ENCODE data around the gene FOXB2.

Gene FOXB2

DNA sequence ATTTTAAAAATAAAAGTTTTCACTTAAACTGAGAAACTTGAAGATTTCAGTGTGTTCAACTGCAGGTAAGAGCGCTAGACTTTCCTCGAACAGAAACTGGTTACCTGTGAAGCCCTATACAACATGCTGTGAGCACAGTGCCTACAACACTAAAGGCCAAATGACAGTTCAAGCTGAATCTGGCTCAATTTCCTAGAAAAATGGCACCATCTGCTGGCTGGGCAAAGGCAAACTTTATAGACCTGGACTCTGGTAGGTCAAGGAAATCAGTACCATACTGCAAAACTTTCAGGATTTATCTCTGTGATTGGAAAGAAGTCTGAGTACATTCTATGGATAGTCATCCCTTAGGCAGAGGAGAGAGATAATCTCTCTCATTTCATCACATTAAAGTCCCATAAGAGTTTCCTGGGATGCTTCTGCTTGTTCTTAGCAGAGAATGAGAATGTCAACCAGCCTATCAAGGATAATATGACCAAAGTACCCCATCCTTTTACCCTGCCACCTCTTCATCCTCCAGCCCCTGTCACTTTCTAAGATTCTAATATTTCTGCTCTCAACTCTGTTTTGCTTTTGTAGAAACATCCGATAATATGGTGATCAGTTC, 31.8 kb upstream of the FOXB2 start:
- Histone ChIP-seq H3K4me3 (ENCODE audit: low read depth in 1 of 2, low read length in 1 of 2) (no peak overlapping the region), H3K4me1 (ENCODE audit: control insufficient read depth in 1 of 2, insufficient read depth in 1 of 2, low read depth in 1 of 2, low read length in 1 of 2) (no peaks in the 10 kb centered on the region), H3K27me3 (peaks cover 21% of the 10 kb centered on the region), H3K36me3 (no peaks in the 10 kb centered on the region), H3K9me3 (no peaks in the 10 kb centered on the region), H3K27ac (no peak overlapping the region)
- TF ChIP-seq, protein P1, sequence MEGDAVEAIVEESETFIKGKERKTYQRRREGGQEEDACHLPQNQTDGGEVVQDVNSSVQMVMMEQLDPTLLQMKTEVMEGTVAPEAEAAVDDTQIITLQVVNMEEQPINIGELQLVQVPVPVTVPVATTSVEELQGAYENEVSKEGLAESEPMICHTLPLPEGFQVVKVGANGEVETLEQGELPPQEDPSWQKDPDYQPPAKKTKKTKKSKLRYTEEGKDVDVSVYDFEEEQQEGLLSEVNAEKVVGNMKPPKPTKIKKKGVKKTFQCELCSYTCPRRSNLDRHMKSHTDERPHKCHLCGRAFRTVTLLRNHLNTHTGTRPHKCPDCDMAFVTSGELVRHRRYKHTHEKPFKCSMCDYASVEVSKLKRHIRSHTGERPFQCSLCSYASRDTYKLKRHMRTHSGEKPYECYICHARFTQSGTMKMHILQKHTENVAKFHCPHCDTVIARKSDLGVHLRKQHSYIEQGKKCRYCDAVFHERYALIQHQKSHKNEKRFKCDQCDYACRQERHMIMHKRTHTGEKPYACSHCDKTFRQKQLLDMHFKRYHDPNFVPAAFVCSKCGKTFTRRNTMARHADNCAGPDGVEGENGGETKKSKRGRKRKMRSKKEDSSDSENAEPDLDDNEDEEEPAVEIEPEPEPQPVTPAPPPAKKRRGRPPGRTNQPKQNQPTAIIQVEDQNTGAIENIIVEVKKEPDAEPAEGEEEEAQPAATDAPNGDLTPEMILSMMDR (IDR thresholded peaks at IDR 0.05), result no peak

DNA sequence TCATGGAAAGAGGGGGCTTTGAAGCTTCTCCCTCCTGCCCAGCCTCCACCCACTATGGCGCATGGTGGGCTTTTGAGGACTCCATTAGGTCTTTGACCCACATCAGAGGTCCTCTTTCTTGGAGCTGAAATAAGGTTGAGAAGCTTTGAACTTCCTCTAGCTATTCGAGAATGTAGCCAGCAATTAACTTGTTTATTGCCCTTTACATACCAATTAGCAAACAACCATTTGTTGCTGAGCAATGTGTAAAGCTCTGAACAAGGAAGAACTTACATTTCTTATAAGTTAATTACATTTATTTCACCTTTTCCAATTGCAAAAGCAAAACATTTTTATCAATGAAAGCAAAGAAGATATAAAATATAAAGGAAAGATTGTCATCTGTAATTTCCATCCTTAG, 30.5 kb upstream of the FOXB2 start:
- H3K4me3 ChIP-seq (ENCODE audit: low read depth in 1 of 2, low read length in 1 of 2), result no peak overlapping the region
- H3K27ac ChIP-seq, result no peak overlapping the region
- TF ChIP-seq, protein P1 (IDR thresholded peaks at IDR 0.05), result no peak
- H3K36me3 ChIP-seq, result no peaks in the 10 kb centered on the region
- H3K9me3 ChIP-seq, result no peaks in the 10 kb centered on the region
- no peaks in the 10 kb centered on the region for H3K4me1 ChIP-seq (ENCODE audit: control insufficient read depth in 1 of 2, insufficient read depth in 1 of 2, low read depth in 1 of 2, low read length in 1 of 2)
- peaks cover 21% of the 10 kb centered on the region for H3K27me3 ChIP-seq

DNA sequence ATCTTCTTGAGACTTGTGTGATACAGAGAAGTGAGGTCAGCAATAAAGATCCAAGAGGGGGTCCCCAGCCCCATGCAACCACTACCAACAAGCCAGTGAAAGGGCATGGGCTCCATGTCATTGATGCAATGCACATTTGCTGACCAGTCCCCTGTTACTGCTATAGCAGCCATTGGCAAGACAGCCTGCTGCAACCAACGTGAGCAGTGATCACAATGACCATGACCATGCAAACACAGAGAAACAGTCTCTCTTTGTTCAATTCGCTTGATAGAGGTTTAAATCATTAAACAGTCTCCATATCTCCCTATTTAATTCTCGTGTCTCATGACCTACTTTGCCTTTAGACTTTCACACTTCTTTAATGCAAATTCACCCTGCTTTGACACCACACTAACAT, 30.0 kb upstream of the FOXB2 start:
- TF ChIP-seq, protein P1 (IDR thresholded peaks at IDR 0.05), result no peak

DNA sequence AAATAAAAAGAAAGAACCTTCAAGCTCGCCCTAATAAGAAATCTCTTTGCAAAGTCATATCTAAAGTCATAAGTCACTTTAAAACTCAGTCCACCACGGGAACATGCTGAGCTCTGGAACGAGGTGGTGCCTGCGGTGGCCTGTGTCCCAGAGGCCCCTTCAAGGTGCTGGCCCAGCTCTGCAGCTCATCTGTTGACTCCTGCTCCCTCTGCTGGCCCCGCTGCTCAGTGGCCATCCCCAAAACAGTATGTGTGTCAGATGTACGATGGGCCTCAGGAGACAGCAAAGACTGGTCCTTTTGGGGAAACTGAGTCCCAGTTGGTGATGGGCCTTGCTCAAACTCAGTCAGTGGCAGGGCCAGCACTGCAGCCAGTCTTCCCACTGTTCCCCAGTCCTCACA, 22.8 kb upstream of the FOXB2 start:
- Histone ChIP-seq H3K27me3 (peaks cover 10% of the 10 kb centered on the region), H3K4me1 (ENCODE audit: control insufficient read depth in 1 of 2, insufficient read depth in 1 of 2, low read depth in 1 of 2, low read length in 1 of 2) (no peaks in the 10 kb centered on the region), H3K36me3 (no peaks in the 10 kb centered on the region), H3K27ac (no peak overlapping the region), H3K9me3 (no peaks in the 10 kb centered on the region), H3K4me3 (ENCODE audit: low read depth in 1 of 2, low read length in 1 of 2) (no peak overlapping the region)
- TF ChIP-seq, protein P1 (IDR thresholded peaks at IDR 0.05), result no peak

More for the DNA sequence above, 30.0 kb upstream of the FOXB2 start:
- Histone ChIP-seq H3K27me3 (peaks cover 15% of the 10 kb centered on the region), H3K27ac (no peak overlapping the region), H3K9me3 (no peaks in the 10 kb centered on the region), H3K4me1 (ENCODE audit: control insufficient read depth in 1 of 2, insufficient read depth in 1 of 2, low read depth in 1 of 2, low read length in 1 of 2) (no peaks in the 10 kb centered on the region), H3K4me3 (ENCODE audit: low read depth in 1 of 2, low read length in 1 of 2) (no peak overlapping the region), H3K36me3 (no peaks in the 10 kb centered on the region)

DNA sequence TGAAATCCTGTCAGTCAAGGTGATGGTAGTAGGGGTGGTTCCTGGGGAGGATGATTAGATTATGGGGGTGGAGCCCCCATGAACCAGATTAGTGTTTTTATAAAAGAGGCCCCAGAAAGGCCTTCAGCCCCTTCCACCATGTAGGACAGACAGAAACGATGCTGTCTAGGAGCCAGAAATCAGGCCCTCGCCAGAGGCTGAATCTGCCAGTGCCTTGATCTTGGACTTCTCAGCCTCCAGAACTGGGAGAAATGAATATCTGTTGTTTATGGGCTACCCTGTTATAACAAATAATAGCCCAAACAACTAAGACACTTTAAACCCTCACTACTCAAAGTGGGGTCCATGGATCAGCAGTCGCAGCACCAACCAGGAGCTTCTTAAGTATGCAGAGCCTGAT, 20.2 kb upstream of the FOXB2 start:
- Histone ChIP-seq H3K27ac (no peak overlapping the region), H3K4me3 (ENCODE audit: low read depth in 1 of 2, low read length in 1 of 2) (no peak overlapping the region), H3K4me1 (ENCODE audit: control insufficient read depth in 1 of 2, insufficient read depth in 1 of 2, low read depth in 1 of 2, low read length in 1 of 2) (no peaks in the 10 kb centered on the region), H3K27me3 (peaks cover 20% of the 10 kb centered on the region), H3K9me3 (no peaks in the 10 kb centered on the region), H3K36me3 (no peaks in the 10 kb centered on the region)
- TF ChIP-seq, protein P1 (IDR thresholded peaks at IDR 0.05), result no peak

All from neutrophil (primary cell).